Inflammatory macrophage treated with lipopolysaccharide for 1 hour (primary cell): ENCODE measurements around the gene PHF5A.

Source experiments
- DNase-seq, 2 donors: peaks; one replicate each; pipeline ENCODE4 v3.0.0-alpha.2; 2020 to 2022

Gene PHF5A

GRCh38 chr22:41411021-41411851, 57.3 kb downstream of the PHF5A start:
- DNase-seq = no peak

GRCh38 chr22:41410311-41410751, 58.2 kb downstream of the PHF5A start:
- DNase-seq = no peak
